Spleen (tissue), 11 donors: Measurements from ENCODE around the gene SMIM35. TPM values are rescaled to one million over a fixed set of nuclear protein-coding genes. Genes with fewer than 3 reads are reported as not detected.

Experiments
- DNase-seq: peaks from one replicate; pipeline ENCODE4 v3.0.0-alpha.2; 2020
- H3K27ac ChIP-seq, 8 donors: fragments of 200-600 bp; sonication (generic) in 7 of 8; 1 replicate in 4 of 8; 2 replicates in 4 of 8; pipeline versions ENCODE4 v1.5.0 to v1.8.0; 2016 to 2021; ENCODE audit warnings: inconsistent platforms in 4 of 8, mild to moderate bottlenecking in 4 of 8, moderate library complexity in 1 of 8
- H3K27me3 ChIP-seq, 7 donors: fragments of 200-600 bp; sonication (generic) in 6 of 7; replicated peaks in 1 of 7; 1 replicate in 4 of 7; 2 replicates in 3 of 7; pipeline versions ENCODE4 v1.5.0 to v1.8.0; 2016 to 2021; ENCODE audit warnings: inconsistent platforms in 3 of 7, mild to moderate bottlenecking in 1 of 7
- H3K36me3 ChIP-seq, 6 donors: fragments of 200-600 bp; sonication (generic) in 5 of 6; 1 replicate in 4 of 6; 2 replicates in 2 of 6; pipeline versions ENCODE4 v1.5.0 to v1.8.0; 2016 to 2021; ENCODE audit warnings: inconsistent platforms in 2 of 6
- H3K4me1 ChIP-seq, 6 donors: fragments of 200-600 bp; sonication (generic) in 5 of 6; 1 replicate in 3 of 6; 2 replicates in 3 of 6; pipeline versions ENCODE4 v1.5.0 to v1.8.0; 2016 to 2021; ENCODE audit warnings: inconsistent platforms in 3 of 6
- H3K4me3 ChIP-seq, 8 donors: fragments of 200-600 bp; sonication (generic) in 7 of 8; 1 replicate in 4 of 8; 2 replicates in 4 of 8; pipeline versions ENCODE4 v1.5.0 to v1.8.0; 2016 to 2021; ENCODE audit warnings: inconsistent platforms in 4 of 8, mild to moderate bottlenecking in 4 of 8, moderate library complexity in 2 of 8
- H3K9me3 ChIP-seq, 8 donors: fragments of 200-600 bp; sonication (generic) in 7 of 8; 1 replicate in 4 of 8; 2 replicates in 4 of 8; pipeline versions ENCODE4 v1.5.0 to v1.8.0; 2016 to 2021; ENCODE audit warnings: inconsistent platforms in 4 of 8
- CTCF ChIP-seq, 11 experiments: fragments of 200-600 bp in 7 of 11; fragments of 450-650 bp in 4 of 11; sonication (generic) in 4 of 11; IDR thresholded peaks in 8 of 11; conservative IDR thresholded peaks in 3 of 11; 1 replicate in 7 of 11; 2 replicates in 4 of 11; pipeline versions ENCODE4 v1.4.0 to v1.8.0; 2016 to 2021; ENCODE audit warnings: antibody characterized with exemption in 11 of 11, inconsistent platforms in 4 of 11, mild to moderate bottlenecking in 1 of 11
- POLR2A ChIP-seq, 3 donors: fragments of 450-650 bp; IDR thresholded peaks; one replicate each; pipeline ENCODE4 v1.5.1; 2017; ENCODE audit warnings: antibody characterized with exemption in 3 of 3, mild to moderate bottlenecking in 1 of 3
- POLR2AphosphoS5 ChIP-seq, 3 donors: sonication (generic); formaldehyde crosslinking; IDR thresholded peaks; one replicate each; pipeline ENCODE4 v1.5.1; 2017; ENCODE audit warnings: antibody characterized with exemption in 3 of 3
- WGBS, 5 donors: extraction: QIAGEN DNeasy Blood & Tissue Kit in 3 of 5; methylation state at CpG; one replicate each; pipeline versions ENCODE4 v1.1.5 to v1.1.7; 2013 to 2018; 5-methylcytosine and 5-hydroxymethylcytosine counted together
- intact Hi-C: fragments of 100-400 bp; cut with DNase I; formaldehyde crosslinking; loops from one replicate; pipeline ENCODE4 v1.15.0; 2023; ENCODE audit warnings: low total_unique reads
- polyA plus RNA-seq, 3 donors: library from polyadenylated mRNA; stranded (reverse); fragments of 200-250 nt; gene quantifications; one replicate each; pipeline ENCODE4 v1.2.1, GENCODE V29; 2013
- total RNA-seq, 7 donors: library from RNA; depleted of rRNA in 3 of 7; stranded (reverse); fragments of >200 nt in 3 of 7; fragmentation: NEBNext Ultra II Directional in 4 of 7; extraction: Animal tissue kit (Norgen Biotek cat#: 25700) in 4 of 7; gene quantifications; one replicate each; pipeline versions ENCODE4 v1.1.0 to v1.2.1, GENCODE V29; 2016 to 2021
- donor health status: healthy with polysubstance abuse.
- donor health status: DM: no; HTN: no; CAD: no; lungs with moderate emphysema.
- donor health status: DM: no; HTN: no; CAD: no.
- donor health status: Bipolar disorder and iron deficiency.
- donor health status: healthy.
- donor health status: DM: no; HTN: no; CAD: no.
- donor health status: DM: yes; HTN: yes; CAD: no.

SMIM35 gene
- total and polyA plus RNA-seq, 10 donors: 0.16 to 1.3 (median 0.39) TPM

GRCh38 chr11:118088531-118088930, 1.8 kb upstream of the SMIM35 start:
- 29 to 48% (median 34%) methylated on average over 4 of the region's 4 CpGs for WGBS, 5 donors
- H3K9me3 ChIP-seq: peaks cover 0 to 28% (median 16%) of the 10 kb centered on the region in 8 donors
- no peak overlapping the region for H3K4me3 ChIP-seq
- H3K4me1 ChIP-seq: peaks cover 0 to 21% (median 8%) of the 10 kb centered on the region in 6 donors
- intact Hi-C loops: no loop called here
- TF ChIP-seq CTCF (IDR thresholded peaks at IDR 0.05 in 8 of 11, conservative IDR thresholded peaks at IDR 0.05 in 3 of 11): no peak
- TF ChIP-seq POLR2A (IDR thresholded peaks at IDR 0.05): no peak
- no peak for TF ChIP-seq POLR2AphosphoS5 (IDR thresholded peaks at IDR 0.05)
- H3K27me3 ChIP-seq: no peaks in the 10 kb centered on the region
- DNase-seq: peak; percentile 80
- H3K36me3 ChIP-seq: no peaks in the 10 kb centered on the region
- H3K27ac ChIP-seq: peak overlapping the region in 4 of 8 donors; percentile 3 to 48 (median 28)

GRCh38 chr11:118087931-118088330, 1.2 kb upstream of the SMIM35 start:
- H3K36me3 ChIP-seq: no peaks in the 10 kb centered on the region
- peak overlapping the region in 3 of 8 donors; percentile 3 to 48 (median 29) for H3K27ac ChIP-seq
- no peaks in the 10 kb centered on the region for H3K27me3 ChIP-seq
- H3K9me3 ChIP-seq: peaks cover 0 to 28% (median 16%) of the 10 kb centered on the region in 8 donors
- 81 to 92% (median 86%) methylated on average over 6 of the region's 6 CpGs for WGBS, 5 donors
- DNase-seq: no peak
- H3K4me1 ChIP-seq: peaks cover 0 to 22% (median 9%) of the 10 kb centered on the region in 6 donors
- no peak for TF ChIP-seq CTCF (IDR thresholded peaks at IDR 0.05 in 8 of 11, conservative IDR thresholded peaks at IDR 0.05 in 3 of 11)
- no peak for TF ChIP-seq POLR2A (IDR thresholded peaks at IDR 0.05)
- no peak for TF ChIP-seq POLR2AphosphoS5 (IDR thresholded peaks at IDR 0.05)
- intact Hi-C loops: no loop called here
- no peak overlapping the region for H3K4me3 ChIP-seq

- Histone ChIP-seq H3K4me1 (peaks cover 0 to 22% (median 9%) of the 10 kb centered on the region in 6 donors), H3K27ac (no peak overlapping the region), H3K9me3 (peaks cover 0 to 28% (median 16%) of the 10 kb centered on the region in 8 donors), H3K4me3 (no peak overlapping the region), H3K36me3 (no peaks in the 10 kb centered on the region), H3K27me3 (peaks cover 0 to 10% (median 0%) of the 10 kb centered on the region in 7 donors)
- no peak for DNase-seq
- TF ChIP-seq CTCF (IDR thresholded peaks at IDR 0.05 in 8 of 11, conservative IDR thresholded peaks at IDR 0.05 in 3 of 11) (no peak), POLR2AphosphoS5 (IDR thresholded peaks at IDR 0.05) (no peak), POLR2A (IDR thresholded peaks at IDR 0.05) (no peak)
- intact Hi-C loops: no loop called here
These were observed 2.1 kb downstream of the SMIM35 start for GRCh38 chr11:118084656-118085055.

DNA sequence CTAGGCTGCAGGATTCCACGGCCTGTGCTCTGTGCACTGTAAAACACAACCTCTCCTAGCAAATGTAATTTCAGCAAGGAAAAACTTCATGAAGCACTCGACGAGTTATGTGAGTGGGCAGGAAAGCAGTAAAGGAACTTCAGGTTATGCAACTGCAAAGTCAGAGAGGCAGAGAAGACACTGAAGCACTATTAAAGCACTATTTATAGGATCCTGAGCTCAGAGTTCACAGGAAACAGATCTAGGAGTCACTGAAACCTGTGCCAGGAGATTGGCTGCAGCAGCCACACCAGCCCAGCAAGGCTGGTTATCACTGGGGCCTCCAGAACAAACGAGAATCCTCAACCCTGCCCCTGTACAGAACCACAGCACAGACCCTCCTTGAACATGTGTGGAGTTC, 2.5 kb downstream of the SMIM35 start:
- peaks cover 0 to 28% (median 16%) of the 10 kb centered on the region in 8 donors for H3K9me3 ChIP-seq
- DNase-seq: no peak
- WGBS, 5 donors: 8 to 17% (median 14%) methylated on average over 4 of the region's 4 CpGs
- no peaks in the 10 kb centered on the region for H3K36me3 ChIP-seq
- H3K27ac ChIP-seq: no peak overlapping the region
- H3K4me3 ChIP-seq: no peak overlapping the region
- H3K27me3 ChIP-seq: peaks cover 0 to 14% (median 0%) of the 10 kb centered on the region in 7 donors
- H3K4me1 ChIP-seq: peaks cover 0 to 22% (median 9%) of the 10 kb centered on the region in 6 donors
- TF ChIP-seq POLR2A (IDR thresholded peaks at IDR 0.05) (no peak), CTCF (IDR thresholded peaks at IDR 0.05 in 8 of 11, conservative IDR thresholded peaks at IDR 0.05 in 3 of 11) (no peak), POLR2AphosphoS5 (IDR thresholded peaks at IDR 0.05) (no peak)
- intact Hi-C loops: no loop called here
